ENCODE results near the gene DISC1.

Gene DISC1

GRCh38 chr1:231827337-231828105 lies 200.9 kb downstream of the DISC1 start:
- no peak overlapping the region for H3K4me3 ChIP-seq (replicated peaks in 1 of 2; ENCODE audit: low read depth in 2 of 2, low read length in 2 of 2)
- TF ChIP-seq CTCF (IDR thresholded peaks at IDR 0.05; ENCODE audit: low read depth, low read length), result no peak
- DNase-seq (ENCODE audit: low read depth in 2 of 2), result peak; percentile 81 to 91

DNA sequence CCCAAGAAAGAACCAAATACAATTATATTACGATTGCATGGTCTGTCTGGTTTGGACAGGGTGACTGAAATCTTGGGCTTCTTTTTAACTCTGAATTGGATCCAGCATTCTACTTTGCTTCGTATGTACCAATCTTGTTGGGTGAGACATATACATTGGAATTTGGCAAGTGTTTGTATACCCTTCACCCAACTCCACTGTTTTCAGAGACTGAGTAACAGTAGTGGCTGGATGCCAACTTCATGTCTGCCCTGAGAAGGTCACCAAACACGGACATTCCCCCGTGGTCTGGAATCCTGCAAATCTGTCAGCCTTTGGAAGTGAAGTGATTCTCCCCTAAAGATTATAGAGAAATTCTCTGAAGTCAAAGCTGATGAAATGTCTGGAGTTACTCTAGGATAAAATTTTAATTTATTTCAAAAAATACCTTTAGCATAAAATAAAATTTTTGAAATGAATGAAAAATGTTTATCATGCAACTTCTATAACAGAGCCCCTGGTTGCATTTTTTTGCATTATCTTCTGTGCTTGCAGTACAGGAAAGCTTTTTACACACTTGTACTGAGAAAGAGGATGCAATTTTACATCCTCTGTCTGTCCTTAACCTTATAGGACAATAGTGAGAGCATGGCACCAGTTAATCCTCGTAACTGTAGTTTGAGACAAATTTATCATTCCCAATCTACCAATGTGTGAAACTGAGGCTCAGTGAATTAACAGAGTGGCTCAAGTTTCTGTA lies 201.8 kb downstream of the DISC1 start:
- DNase-seq (ENCODE audit: low read depth in 2 of 2), result peak; percentile 98 to 99

GRCh38 chr1:231829332-231829731 lies 202.7 kb downstream of the DISC1 start:
- H3K4me3 ChIP-seq (replicated peaks in 1 of 2; ENCODE audit: low read depth in 2 of 2, low read length in 2 of 2), result no peak overlapping the region
- TF ChIP-seq CTCF (IDR thresholded peaks at IDR 0.05; ENCODE audit: low read depth, low read length), result no peak
- DNase-seq (ENCODE audit: low read depth in 2 of 2), result no peak

More for the DNA sequence above, 201.8 kb downstream of the DISC1 start:
- TF ChIP-seq CTCF (IDR thresholded peaks at IDR 0.05; ENCODE audit: low read depth, low read length), result no peak
- no peak overlapping the region for H3K4me3 ChIP-seq (replicated peaks in 1 of 2; ENCODE audit: low read depth in 2 of 2, low read length in 2 of 2)

DNA sequence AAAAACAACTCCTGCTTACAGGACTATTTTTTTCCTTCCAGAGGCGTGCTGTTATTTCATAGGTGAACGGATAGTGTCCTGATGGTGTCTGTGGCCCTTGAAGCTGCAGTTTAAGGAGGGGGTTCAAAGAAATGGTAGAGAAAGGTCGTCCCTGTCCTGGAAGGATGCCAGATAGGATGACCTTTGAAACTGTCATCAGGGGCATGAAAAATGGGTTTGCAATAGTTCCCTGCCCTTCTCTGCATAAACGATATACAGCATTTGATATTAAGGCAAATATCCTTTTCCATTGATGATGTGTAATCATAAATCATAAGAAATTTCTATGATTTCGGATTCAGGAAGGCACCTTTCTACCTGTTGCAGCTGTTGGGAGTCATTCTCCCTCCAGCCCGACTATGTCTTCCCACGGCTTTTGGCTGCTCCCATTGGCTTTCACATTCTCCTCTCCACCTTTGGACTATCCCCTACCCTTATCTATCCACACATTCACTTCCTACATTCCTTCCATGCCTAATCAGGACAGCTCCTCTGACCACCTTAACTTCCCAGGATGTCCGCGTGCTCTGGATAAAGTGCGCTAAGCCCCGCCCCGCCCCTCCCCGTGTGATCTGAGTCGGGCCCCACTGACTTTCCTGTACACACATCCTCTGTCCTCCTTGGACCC lies 209.8 kb downstream of the DISC1 start:
- DNase-seq (ENCODE audit: low read depth in 2 of 2), result no peak
- TF ChIP-seq CTCF (IDR thresholded peaks at IDR 0.05; ENCODE audit: low read depth, low read length), result no peak
- no peak overlapping the region for H3K4me3 ChIP-seq (replicated peaks in 1 of 2; ENCODE audit: low read depth in 2 of 2, low read length in 2 of 2)

DNA sequence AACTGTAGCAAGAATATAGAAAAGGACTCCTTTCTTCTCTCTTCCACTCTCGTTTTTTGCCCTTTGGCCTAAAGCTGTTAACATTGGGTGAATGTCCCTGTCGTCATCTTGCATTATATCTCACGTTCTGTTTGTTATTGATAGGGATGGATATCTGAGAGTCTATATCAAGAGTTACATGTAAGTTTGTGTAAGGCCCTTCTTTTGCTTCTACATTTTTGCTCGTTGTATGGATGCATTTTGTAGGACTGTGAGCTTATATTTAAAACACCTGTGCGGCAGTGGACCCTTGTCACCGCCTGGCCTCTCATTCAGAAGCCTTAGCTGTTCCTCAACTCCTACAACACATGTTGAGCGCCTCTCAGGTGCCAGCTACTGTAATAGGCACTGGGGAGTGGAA lies 211.9 kb downstream of the DISC1 start:
- no peak for TF ChIP-seq CTCF (IDR thresholded peaks at IDR 0.05; ENCODE audit: low read depth, low read length)
- DNase-seq (ENCODE audit: low read depth in 2 of 2), result no peak
- no peak overlapping the region for H3K4me3 ChIP-seq (replicated peaks in 1 of 2; ENCODE audit: low read depth in 2 of 2, low read length in 2 of 2)

DNA sequence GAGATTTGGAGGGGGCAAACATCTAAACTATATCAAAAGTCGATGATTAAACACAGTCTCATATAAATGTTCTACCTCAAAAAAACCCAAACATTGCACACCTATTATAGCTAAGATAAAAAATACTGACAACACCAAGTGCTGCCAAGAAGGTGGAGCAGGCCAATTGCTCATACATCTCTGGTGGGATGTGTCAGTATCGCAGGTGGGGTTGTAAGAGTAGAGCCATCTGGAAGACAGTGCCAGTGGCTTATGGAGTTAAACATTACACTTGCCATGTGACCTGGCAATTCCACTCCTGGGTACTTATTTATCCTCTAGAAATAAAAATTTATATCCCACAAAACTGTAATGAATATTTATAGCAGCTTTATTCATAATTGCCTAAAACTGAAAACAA lies 213.4 kb downstream of the DISC1 start:
- DNase-seq (ENCODE audit: low read depth in 2 of 2), result no peak
- H3K4me3 ChIP-seq (replicated peaks in 1 of 2; ENCODE audit: low read depth in 2 of 2, low read length in 2 of 2), result no peak overlapping the region
- no peak for TF ChIP-seq CTCF (IDR thresholded peaks at IDR 0.05; ENCODE audit: low read depth, low read length)

Data from cardiac fibroblast (primary cell).